Heart left ventricle (tissue), 16 donors: ENCODE results near the gene NEK8. TPM values are rescaled to one million over a fixed set of nuclear protein-coding genes. Genes with fewer than 3 reads are reported as not detected.

ENCODE experiments used
- ATAC-seq, 4 donors: fragments of 200-7000 bp; cut with Tn5 transposase; one replicate each; pipeline ENCODE4 v1.9.1; 2020 to 2022; ENCODE audit warnings: moderate library complexity in 4 of 4, mild to moderate bottlenecking in 3 of 4, moderate number of reproducible peaks in 1 of 4
- DNase-seq, 5 donors: peaks; one replicate each; pipeline ENCODE4 v3.0.0-alpha.2; 2020
- H3K27ac ChIP-seq, 12 donors: fragments of 200-600 bp; sonication (generic) in 4 of 12; one replicate each; pipeline versions ENCODE4 v1.5.0 to v1.8.0; 2016 to 2022; ENCODE audit warnings: mild to moderate bottlenecking in 2 of 12
- H3K27me3 ChIP-seq, 9 donors: fragments of 200-600 bp; sonication (generic) in 2 of 9; one replicate each; pipeline versions ENCODE4 v1.5.1 to v1.8.0; 2016 to 2022; ENCODE audit warnings: mild to moderate bottlenecking in 3 of 9
- H3K36me3 ChIP-seq, 9 donors: fragments of 200-600 bp; sonication (generic) in 2 of 9; one replicate each; pipeline versions ENCODE4 v1.5.0 to v1.8.0; 2018 to 2022; ENCODE audit warnings: mild to moderate bottlenecking in 2 of 9
- H3K4me1 ChIP-seq, 12 donors: fragments of 200-600 bp; sonication (generic) in 4 of 12; one replicate each; pipeline versions ENCODE4 v1.5.0 to v1.8.0; 2016 to 2022; ENCODE audit warnings: mild to moderate bottlenecking in 3 of 12
- H3K4me3 ChIP-seq, 12 donors: fragments of 200-600 bp; sonication (generic) in 4 of 12; one replicate each; pipeline versions ENCODE4 v1.5.0 to v1.8.0; 2017 to 2022; ENCODE audit warnings: mild to moderate bottlenecking in 9 of 12, moderate library complexity in 4 of 12
- H3K9me3 ChIP-seq, 12 donors: fragments of 200-600 bp; sonication (generic) in 4 of 12; one replicate each; pipeline versions ENCODE4 v1.5.0 to v1.8.0; 2016 to 2022; ENCODE audit warnings: mild to moderate bottlenecking in 1 of 12
- POLR2A ChIP-seq, 2 donors: fragments of 450-650 bp; IDR thresholded peaks; one replicate each; pipeline ENCODE4 v1.6.1; 2017; ENCODE audit warnings: antibody characterized with exemption in 2 of 2, mild to moderate bottlenecking in 2 of 2, moderate library complexity in 2 of 2
- WGBS, 4 donors: extraction: QIAGEN DNeasy Blood & Tissue Kit in 2 of 4; methylation state at CpG; one replicate each; pipeline versions ENCODE4 v1.1.5 to v1.1.7; 2013 to 2018; 5-methylcytosine and 5-hydroxymethylcytosine counted together
- intact Hi-C, 10 donors: fragments of 100-400 bp; cut with DNase I; formaldehyde crosslinking; loops; one replicate each; pipeline versions ENCODE4 v1.11.1 to v1.14.2; 2022
- polyA plus RNA-seq, 2 donors: library from polyadenylated mRNA; stranded (reverse); fragments of 200-250 nt; gene quantifications; one replicate each; pipeline ENCODE4 v1.2.3, GENCODE V29; 2013
- total RNA-seq, 9 donors: library from RNA; depleted of rRNA in 2 of 9; stranded (reverse); fragments of >200 nt in 2 of 9; fragmentation: NEBNext Ultra II Directional in 3 of 9; extraction: Animal tissue kit (Norgen Biotek cat#: 25700) in 3 of 9; gene quantifications; one replicate each; pipeline versions ENCODE4 v1.1.0 to v1.2.4, GENCODE V29; 2016 to 2023
- TF ChIP-seq, protein P1 (sequence below), 12 donors: fragments of 200-600 bp; sonication (generic) in 4 of 12; IDR thresholded peaks; one replicate each; pipeline versions ENCODE4 v1.5.0 to v1.8.0; 2018 to 2022; ENCODE audit warnings: antibody characterized with exemption in 12 of 12, mild to moderate bottlenecking in 5 of 12
- donor health status: ischemic (EF 13 %, LVEDD 7.1; RV severe dilation, severe dysfunction).
- donor health status: healthy with polysubstance abuse.
- donor health status: DM: no; HTN: yes; CAD: no.
- donor health status: DM: no; HTN: no; CAD: no.
- donor health status: ischemic (EF 25% LVEDD 6.9; RV normal size, moderate dysfunction).
- donor health status: ischemic (EF 25% LVEDD 5.7; RV mildly dilated, moderate dysfunction).
- donor health status: healthy.
- donor health status: DM: yes; HTN: yes; CAD: no.
- donor health status: ischemic (EF 35%, LVEDD 5.7; RV mildly dilated, moderate dysfunction).
- donor health status: nonischemic (EF 11% LVEDD 7.7; RV severe dilation, severe dysfunction).
- donor health status: DM: yes; HTN: yes; CAD: no.
- donor health status: PGD.
- donor health status: ischemic (EF 29% LVEDD 5.4; RV normal size, mild dysfunction).
- donor health status: nonischemic (EF 23%, LVEDD 6.1; RV moderate dilation, normal function).

The NEK8 gene
- total and polyA plus RNA-seq, 11 donors: 0.28 to 2.8 (median 1.1) TPM

DNA sequence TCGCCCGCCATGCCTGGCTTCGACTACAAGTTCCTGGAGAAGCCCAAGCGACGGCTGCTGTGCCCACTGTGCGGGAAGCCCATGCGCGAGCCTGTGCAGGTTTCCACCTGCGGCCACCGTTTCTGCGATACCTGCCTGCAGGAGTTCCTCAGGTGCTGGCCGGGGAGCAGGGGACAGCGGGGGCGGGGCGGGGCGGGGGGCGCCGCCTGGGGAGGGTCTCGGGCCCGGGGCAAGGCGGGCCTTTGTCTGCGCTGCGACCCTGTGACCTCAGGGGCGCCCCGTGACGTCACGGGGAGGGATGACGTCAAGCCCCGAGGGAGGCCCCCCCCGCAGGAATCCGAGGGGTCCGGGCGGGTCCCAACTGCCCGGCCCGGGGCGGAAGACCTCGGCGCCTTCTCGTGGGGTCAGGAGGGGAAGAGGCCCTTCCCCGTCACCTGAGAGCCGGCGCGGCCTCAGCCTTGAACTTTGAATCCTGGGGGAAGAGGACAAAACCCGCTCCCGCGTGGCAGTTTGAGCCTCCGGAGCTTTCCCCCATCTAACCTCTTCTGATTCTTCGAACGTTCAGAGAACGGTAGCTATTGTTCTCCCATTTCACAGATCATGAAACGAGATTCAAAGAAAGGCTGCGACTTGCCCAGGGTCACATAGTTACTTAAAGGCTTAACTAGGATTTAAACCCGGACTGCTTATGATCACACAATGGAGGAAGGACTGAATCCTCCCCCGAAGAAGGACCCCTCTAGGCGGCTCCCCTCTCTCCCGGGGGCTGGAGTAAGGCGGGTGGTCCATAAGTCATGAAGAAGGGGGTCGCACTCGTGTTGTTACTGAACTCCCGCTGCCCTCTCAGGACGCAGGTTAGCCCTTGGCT is 15.8 kb downstream of the NEK8 start:
- H3K4me3 ChIP-seq: peak overlapping the region; percentile 56 to 89 (median 76)
- peaks cover 0 to 18% (median 2%) of the 10 kb centered on the region in 9 donors for H3K36me3 ChIP-seq
- WGBS, 4 donors: 2 to 5% (median 4%) methylated on average over 52 to 61 of the region's 61 CpGs
- peak overlapping the region in 11 of 12 donors; percentile 51 to 88 (median 86) for H3K27ac ChIP-seq
- peaks cover 0 to 59% (median 32%) of the 10 kb centered on the region in 12 donors for H3K4me1 ChIP-seq
- no peak for TF ChIP-seq POLR2A (IDR thresholded peaks at IDR 0.05)
- TF ChIP-seq, protein P1, sequence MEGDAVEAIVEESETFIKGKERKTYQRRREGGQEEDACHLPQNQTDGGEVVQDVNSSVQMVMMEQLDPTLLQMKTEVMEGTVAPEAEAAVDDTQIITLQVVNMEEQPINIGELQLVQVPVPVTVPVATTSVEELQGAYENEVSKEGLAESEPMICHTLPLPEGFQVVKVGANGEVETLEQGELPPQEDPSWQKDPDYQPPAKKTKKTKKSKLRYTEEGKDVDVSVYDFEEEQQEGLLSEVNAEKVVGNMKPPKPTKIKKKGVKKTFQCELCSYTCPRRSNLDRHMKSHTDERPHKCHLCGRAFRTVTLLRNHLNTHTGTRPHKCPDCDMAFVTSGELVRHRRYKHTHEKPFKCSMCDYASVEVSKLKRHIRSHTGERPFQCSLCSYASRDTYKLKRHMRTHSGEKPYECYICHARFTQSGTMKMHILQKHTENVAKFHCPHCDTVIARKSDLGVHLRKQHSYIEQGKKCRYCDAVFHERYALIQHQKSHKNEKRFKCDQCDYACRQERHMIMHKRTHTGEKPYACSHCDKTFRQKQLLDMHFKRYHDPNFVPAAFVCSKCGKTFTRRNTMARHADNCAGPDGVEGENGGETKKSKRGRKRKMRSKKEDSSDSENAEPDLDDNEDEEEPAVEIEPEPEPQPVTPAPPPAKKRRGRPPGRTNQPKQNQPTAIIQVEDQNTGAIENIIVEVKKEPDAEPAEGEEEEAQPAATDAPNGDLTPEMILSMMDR (IDR thresholded peaks at IDR 0.05): no peak
- peak in 2 of 5 donors; percentile 43 to 65 for DNase-seq
- intact Hi-C loops: loop anchor here in 2 of 10 donors (2.0 kb wide), 1 partner anchor 16 kb away; the partner anchor contains the start of gene NEK8 (in 2 of the 2)
- no peaks in the 10 kb centered on the region for H3K27me3 ChIP-seq
- H3K9me3 ChIP-seq: no peaks in the 10 kb centered on the region
- ATAC-seq: peak in 3 of 4 donors; percentile 1 to 37 (median 16)

DNA sequence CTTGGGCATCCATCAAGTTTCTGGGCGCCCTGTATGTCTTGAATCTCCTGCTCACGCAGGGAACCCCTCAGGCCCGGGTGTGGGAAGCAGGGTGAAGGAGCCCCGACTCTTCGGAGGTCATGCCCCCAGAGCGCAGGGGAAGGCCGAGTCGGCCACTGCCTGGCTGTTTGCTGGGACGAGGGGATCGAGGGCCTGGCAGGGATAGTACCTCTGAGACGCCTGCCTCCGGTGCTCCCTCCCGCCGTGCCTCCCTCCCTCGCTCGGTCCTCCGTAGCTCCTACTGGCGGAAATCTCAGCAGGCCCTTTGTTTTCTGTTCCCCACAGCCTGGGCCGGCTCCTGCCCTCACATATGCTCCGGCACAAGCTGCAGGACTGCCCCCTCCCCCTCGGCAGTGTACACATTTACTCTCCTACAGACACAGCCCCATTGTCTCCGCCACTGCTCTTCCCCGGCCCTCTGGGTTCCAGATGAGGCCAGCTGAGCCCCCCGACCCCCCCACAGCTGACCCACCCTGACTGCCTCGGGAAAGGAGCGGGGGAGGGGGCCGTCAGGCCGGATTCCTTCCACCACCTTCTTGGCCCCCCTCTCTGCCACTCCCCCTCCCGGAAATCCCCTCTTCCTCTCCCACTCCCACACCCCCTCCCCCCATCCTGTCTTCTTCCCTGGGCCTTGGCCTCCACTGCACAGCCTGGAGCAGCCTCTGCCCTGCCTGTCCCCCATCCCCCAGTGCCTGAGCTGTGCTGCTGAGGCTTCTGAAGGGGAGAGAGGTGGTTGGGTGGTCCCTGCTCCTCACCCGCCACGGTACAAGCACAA is 16.6 kb downstream of the NEK8 start:
- H3K9me3 ChIP-seq: no peaks in the 10 kb centered on the region
- no peaks in the 10 kb centered on the region for H3K27me3 ChIP-seq
- no peak for TF ChIP-seq POLR2A (IDR thresholded peaks at IDR 0.05)
- TF ChIP-seq, protein P1 (IDR thresholded peaks at IDR 0.05): no peak
- H3K27ac ChIP-seq: peak overlapping the region in 11 of 12 donors; percentile 51 to 88 (median 86)
- peaks cover 0 to 67% (median 38%) of the 10 kb centered on the region in 12 donors for H3K4me1 ChIP-seq
- peaks cover 0 to 20% (median 4%) of the 10 kb centered on the region in 9 donors for H3K36me3 ChIP-seq
- DNase-seq (peak in 3 of 5 donors; percentile 42 to 58 (median 50)), ATAC-seq (peak in 2 of 4 donors; percentile 5 to 36)
- peak overlapping the region; percentile 56 to 89 (median 76) for H3K4me3 ChIP-seq
- intact Hi-C loops: loop anchor here in 2 of 10 donors (2.0 kb wide), 1 partner anchor 16 kb away; the partner anchor contains the start of gene NEK8 (in 2 of the 2)
- 12 to 29% (median 16%) methylated on average over 24 to 31 of the region's 31 CpGs for WGBS, 4 donors

DNA sequence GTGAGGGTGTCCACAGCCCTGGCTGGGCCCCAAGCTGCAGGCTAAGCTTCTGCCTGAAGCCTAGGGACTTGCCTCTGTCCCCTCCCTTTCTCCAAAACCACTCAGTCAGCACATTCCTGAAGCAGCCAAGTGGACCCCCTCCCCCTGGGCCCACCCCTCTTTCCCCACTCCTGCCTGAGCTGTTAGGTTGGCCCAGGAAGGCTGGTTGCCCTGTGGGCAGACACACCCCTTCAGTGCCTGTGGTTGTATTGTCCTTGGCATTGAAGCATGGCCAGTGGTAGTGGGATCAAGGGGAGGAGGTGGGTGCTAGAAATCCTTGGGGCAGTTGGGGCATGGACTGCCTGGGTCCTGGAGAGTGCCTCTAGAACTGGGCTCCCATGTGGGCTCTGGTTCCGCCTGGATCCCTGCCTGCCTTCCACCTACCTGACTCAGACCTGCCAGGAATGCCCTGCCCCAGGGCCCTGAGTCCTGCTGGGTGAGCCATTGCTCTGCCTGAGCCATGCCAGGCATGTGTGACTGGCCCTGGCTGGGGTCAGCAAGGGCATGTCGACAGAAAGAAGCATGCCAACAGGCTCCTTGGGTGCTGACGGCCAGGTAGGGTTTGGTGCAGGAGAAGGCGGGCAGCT is 17.3 kb downstream of the NEK8 start:
- H3K27ac ChIP-seq: peak overlapping the region in 7 of 12 donors; percentile 18 to 88 (median 86)
- WGBS, 4 donors: 76 to 100% (median 83%) methylated on average over 1 to 4 of the region's 4 CpGs
- H3K36me3 ChIP-seq: peaks cover 0 to 20% (median 4%) of the 10 kb centered on the region in 9 donors
- TF ChIP-seq POLR2A (IDR thresholded peaks at IDR 0.05): no peak
- TF ChIP-seq, protein P1 (IDR thresholded peaks at IDR 0.05): no peak
- no peak for ATAC-seq
- H3K4me3 ChIP-seq: peak overlapping the region in 8 of 12 donors; percentile 56 to 89 (median 74)
- no peaks in the 10 kb centered on the region for H3K27me3 ChIP-seq
- H3K9me3 ChIP-seq: no peaks in the 10 kb centered on the region
- DNase-seq: no peak
- peaks cover 0 to 68% (median 39%) of the 10 kb centered on the region in 12 donors for H3K4me1 ChIP-seq
- intact Hi-C loops: loop anchor here in 2 of 10 donors (2.0 kb wide), 1 partner anchor 17 kb away; the partner anchor contains the start of gene NEK8 (in 2 of the 2)
